NCI-H1092 (cell line): ENCODE results near the gene TMPRSS6.

Experiments
- DNase-seq: peaks from one replicate; lab custom pipeline; 2025; lab: John Stamatoyannopoulos, UW

The TMPRSS6 gene

DNA sequence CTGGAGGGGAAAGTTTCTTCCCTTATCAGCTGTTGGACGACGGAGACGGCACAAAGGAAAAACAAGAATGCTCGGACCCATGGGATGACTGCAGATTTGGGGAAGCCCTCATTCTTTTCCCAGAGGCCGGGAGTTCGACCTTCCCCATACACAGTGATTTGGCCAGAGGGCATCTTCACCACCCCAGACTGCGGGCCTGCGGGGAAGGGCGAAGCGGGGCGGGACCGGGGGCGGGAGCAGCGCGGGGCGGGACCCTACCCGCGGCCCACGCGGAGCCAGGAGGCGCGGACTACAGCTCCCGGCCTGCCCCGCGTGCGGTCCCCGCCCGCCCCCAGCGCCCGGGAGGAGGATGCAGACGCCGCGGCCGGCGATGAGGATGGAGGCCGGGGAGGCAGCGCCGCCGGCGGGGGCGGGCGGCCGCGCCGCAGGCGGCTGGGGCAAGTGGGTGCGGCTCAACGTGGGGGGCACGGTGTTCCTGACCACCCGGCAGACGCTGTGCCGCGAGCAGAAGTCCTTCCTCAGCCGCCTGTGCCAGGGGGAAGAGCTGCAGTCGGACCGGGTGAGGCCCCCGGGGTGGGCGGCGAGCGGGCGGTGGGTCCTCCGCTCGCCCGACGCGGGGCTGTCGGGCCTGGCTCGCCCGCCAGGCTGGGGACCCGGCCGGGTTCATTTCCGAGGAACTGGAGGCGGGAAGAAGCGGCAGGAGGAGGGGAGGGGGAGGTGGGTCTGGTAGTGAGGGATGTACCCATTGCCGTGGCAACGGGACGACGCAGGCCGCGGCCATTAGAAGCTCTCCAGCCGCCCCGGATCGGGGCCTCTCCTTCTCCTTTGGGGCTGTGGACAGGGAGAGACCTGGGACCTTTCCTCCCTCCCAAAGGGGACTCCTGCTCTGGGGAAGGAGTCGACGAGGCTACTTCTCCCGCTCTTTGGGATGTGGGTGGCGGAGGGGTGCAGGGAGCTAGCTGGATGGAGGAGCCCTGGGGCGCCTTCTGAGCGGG lies 57.8 kb downstream of the TMPRSS6 start, which contains the start of gene KCTD17:
Gene KCTD17 (plus strand): TSS at position 352 of the 995 bp plus-strand sequence. CDS start 19 bp downstream, at position 371.
- peak; percentile 24 for DNase-seq

DNA sequence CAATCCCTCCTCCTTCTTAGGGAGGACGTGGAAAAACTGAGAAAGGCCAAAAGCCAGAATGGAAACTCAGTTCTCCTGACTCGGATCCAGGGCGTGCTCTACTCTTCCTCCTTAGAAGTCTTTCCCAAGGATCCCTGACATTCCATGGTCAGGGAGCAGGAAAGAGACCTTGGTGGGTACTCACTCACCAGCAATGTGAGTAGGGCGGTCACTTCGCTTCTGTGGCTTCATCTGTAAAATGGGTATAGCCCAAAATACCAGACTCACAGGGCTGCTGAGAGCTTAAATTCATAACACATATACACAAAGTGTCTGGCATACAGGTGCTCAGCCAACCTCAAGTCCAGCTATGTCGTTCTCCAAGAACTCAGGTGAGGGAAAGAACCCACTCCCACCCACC lies 58.6 kb downstream of the TMPRSS6 start:
- DNase-seq, result no peak

DNA sequence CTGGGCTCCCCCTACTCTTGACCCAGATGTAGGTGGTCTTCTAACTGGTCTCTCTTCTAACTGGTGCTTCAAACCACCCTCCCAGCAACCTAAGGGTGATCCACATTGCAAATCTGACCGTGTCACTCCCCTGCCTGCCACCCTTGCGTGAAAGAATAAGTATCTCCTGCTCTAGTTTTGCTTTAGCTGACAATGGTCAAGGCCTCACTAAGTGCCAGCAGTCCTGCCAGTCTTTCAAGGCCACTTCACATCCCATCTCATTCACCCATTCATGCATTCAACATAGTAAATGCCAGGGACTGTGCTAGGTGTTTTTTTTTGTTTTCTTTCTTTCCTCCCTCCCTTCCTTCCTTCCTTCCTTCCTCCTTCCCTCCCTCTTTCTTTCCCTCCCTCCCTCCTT lies 60.3 kb downstream of the TMPRSS6 start:
- no peak for DNase-seq

DNA sequence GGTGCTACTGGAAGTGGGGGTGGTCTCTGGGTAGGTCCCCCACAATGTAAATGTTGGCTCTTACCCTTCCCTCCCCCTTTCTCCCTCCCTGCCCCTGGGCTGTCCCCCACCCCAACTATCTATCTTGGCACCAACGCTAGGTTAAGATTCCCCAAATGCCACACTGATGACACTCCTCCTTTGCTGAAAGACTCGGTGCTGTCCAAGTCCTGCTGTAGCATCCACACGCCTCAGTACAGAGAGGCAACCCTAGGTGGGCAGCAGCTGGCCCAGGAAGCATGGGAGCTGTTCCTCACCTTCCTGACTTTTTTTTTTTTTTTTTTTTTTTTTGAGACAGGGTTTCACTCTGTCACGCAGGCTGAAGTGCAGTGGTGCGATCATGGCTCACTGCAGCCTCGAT lies 61.4 kb downstream of the TMPRSS6 start:
- DNase-seq, result no peak

DNA sequence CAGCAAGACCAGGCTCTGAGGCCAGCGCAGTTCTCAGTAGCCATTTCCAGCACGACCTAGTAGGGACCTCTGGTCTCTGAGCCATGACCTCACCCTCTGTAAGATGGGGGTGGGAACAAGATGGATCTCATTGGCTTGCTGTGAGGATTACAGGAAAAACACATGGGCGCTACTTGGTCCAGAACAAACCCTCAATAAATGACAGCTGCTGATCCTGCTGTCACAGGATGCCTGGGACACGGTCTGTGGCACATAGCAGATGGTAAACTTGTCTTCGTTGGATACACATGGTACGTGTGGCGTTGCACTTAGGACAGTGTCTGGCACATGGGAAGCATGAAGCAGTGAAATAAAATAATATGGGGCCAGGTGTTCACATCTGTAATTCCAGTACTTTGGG lies 62.5 kb downstream of the TMPRSS6 start:
- DNase-seq, result no peak

DNA sequence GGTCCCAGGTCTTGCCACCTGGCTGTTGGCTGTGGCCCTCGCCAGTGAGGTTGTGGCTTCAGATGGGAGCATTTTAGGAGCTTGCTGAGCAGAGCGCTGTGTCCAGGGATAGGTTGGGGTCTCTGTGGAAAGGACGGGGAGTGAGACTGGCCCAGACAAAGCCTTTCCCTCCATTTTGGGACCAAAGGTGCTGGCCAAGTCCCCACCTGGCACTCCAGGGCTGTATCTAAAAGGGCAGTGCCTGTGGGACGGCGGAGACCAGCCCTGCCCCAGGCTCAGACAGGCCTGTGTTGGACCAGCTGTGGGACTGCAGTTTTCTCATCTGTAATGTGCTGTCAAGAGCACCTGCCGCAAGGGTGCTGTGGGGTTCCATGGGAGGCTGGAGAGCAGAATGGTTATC lies 62.9 kb downstream of the TMPRSS6 start:
- no peak for DNase-seq

DNA sequence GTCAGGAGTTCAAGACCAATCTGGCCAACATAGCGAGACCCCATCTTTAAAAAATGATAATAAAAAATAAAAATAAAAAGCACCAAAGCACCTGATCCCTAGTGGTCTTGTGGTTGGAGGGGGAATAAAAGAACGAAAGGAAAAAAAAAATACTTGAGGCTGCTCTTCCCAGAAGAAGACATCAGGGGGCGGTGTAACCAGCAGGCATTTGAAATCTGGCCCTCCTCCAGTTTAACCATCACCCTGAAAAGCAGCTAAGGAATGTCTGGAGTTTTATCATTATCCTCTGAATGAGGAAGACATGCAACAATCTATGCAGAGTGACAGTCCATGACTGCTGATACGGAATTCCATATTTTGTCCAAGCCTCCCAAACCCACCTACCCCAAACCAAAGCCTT lies 63.6 kb downstream of the TMPRSS6 start:
- DNase-seq, result no peak

DNA sequence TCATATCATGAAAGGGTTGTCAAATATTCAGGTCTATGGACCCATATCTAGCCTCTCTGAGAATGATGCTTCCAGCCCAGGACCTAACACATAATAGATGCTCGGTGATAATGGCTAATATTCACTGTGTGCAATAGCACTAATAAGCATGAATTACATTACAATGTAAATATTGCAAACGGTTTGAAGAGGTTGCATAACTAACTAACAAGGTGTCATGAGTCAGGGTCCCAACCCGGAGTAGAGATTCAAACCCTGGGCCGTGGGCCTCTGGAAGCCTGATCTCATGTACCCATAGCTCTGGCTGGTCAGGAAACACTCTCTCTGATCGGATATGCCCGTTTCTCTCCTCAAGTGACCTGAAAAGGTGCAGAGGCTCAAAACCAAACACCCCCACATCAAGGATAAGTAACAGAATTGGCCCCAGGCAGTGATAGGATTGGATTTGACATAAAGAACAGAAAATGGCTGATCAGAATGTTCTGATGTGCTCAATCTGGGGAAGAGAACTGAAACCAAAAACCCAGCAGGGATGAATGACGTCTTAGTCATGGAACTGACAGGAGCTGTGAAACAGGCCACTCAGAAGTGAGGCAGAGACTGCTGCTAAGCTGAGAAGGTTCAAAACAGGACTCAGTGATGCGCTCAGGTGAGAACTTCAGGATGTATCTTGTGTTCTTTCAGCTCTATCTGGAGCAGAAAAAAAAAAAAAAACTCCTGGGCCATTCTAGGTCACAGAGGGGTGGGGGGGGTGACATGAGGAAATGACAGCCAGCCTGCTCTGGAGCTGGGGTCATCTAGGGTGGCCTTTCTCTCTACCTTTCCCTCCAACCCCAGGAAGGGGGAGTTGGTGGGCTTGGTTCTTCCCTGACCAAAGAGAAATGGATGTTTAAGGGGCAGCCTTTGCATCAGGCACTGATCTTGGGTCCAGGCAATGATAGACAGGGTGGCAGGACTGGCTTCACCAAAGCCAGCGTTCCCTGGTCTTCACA lies 64.6 kb downstream of the TMPRSS6 start:
- no peak for DNase-seq

DNA sequence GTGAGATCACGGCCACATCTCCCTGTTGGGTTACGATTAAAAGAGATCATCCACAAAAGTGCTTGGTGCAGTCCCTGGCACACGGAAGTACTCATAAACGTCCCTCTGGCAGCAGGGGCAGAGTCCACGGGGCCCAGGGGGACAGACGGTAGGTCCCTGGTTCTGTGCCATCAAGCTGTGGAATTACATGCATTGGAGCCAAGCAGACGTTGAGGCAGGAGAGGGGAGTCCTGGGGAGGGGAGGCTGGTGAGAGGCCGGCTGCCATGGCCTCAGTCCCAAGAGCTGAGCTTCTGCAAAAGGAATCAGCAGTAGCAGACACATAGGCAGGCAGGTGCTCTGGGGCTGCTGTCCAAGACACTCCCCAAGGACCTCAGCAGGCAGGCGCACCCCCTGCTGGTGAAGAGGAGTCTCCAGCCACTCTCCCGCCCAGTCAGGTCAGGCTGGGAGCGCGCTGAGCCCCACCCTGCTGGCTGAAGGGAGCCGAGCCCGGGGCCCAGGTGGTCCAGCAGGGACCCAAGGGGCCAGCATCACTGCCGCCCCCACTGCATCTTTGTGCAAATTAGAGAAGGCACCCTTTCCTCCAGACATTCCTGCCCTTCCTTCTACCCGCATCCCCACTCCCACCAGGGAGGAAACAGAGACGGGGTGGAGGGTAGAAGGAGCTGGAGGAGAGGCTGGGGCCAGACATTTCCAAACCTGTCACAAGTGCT lies 65.5 kb downstream of the TMPRSS6 start:
- DNase-seq, result peak; percentile 69

DNA sequence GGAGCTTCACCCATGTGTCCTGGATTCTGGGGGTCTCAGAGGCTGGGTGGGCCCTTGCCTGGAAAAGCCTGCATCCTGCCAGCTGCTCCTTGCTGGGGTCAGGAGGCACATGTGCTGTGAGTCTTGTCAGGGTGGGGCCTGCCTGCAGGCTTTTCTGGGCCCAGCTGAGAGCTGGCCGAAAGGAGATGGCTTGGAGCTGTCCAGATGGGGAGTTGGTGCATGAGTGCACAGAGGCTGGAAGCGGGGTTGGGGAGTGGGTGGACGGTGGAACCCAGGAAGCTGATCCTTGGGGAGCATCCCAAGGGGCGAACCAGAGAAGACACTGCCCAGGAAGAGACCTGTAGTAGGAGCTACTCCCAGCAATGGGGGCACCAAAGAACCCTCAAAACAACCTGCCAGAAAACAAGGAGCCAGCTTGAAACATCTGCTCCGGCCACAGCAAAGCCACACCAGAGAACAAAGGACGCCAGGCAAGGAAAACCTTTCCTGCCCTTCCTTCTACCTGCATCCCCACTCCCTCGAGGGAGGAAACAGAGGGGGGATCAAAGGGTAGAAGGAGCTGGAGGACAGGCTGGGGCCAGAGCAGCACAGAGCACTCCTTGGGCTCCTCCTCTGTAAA lies 66.2 kb downstream of the TMPRSS6 start:
- DNase-seq, result no peak

DNA sequence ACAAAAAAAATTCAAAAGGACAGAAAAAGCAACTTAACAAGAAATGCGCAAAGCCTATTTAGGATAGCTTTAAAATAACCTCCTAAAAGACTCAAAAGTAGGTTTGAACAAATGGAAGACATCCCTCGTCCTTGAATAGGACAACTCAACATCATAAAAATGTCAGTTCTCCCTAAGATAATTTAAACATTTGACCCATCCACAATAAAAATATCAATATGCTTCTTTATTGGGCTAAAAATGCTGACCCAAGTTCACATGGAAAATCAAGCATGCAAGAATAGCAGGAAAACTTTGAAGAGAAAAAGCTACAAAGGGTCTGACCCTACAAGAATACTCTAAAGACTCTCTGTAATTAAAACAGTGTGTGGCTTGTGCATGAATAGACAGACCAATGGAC lies 70.0 kb downstream of the TMPRSS6 start:
- no peak for DNase-seq

DNA sequence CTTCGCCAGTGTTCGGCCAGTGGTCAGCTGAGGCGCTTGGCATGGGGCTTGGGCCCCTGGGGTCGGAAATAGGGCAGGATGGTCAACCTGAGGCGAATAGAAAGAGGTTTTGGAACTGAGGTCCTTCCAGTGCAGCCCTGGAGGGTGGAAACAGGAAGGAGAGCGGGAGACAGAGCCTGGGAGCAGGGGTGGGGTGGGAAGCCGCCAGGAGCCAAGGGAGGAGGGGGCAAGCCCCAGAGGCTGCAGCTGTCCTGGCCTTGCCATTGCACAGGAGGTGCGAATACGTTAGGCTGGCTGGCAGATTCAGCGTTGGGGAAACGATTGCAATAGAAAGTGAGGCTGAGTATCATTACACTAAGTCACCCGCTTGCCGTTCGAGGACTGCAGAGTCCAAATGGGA lies 71.8 kb downstream of the TMPRSS6 start:
- no peak for DNase-seq

DNA sequence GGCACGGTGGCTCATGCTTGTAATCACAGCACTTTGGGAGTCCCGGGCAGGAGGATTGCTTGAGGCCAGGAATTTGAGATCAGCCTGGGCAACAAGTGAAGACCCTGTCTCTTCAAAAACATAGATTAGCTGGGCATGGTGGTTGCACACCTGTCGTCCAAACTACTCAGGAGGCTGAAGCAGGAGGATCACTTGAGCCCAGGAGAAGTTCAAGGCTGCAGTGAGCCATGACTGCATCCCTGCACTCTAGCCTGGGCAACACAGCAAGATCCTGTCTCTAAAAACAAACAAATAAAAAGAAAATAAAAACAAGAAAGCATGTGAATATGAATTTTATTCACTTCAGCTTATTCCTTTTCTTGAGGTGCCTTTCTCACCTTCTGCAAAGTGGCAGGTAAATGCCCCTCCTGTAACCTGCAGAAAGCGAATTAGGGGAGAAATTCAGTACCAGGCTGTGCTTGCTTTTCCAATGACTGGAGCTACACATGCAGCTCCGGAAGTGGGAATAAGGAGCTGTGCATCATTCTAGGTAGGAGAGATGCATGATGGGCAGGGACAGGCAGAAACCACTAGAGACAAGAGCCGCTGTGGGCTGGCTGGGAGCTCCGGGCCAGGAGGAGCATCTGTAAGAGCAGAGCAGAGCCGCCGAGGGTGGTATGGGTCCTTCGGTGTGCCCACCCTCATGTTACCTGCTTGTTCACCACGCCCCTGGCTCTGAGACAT lies 72.7 kb downstream of the TMPRSS6 start:
- no peak for DNase-seq

DNA sequence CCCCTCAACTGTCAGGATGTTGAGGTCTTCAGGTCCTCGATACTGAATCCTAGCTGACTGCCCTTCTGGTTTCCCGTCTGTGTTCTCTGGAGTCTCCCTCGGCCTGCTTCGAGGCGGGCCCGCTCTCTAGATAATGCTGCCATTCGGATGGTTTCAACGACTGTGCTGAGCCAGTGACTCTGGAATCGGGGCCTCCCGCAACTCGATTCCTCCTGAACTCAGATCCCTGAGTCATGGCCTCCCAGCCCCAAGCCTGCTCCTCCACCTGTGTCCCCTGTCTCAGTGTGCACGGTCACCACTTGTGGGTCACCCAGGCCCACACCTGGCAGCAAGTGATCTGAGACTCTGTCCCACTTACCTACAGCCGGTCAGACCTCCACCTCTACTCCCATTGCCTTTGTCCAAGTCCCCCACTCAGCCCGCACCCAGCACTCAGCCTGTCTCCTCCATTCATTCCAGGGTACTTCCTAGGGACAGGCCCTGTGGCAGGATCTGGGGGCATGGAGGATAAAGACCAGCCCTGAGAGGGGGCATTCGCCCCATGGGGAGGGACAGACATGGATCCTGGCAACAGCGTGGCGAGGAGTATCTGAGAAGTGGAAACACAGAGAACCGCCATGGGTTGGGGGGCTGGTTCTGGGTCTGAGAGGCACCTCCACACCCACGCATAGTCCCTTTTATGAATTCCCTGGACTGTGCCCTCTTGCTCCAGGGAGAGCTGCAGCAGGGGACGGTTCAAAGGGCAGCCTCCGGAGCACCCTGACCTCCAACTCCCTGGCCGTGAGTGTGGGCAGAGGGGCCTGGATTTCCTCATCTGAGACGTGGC lies 75.7 kb downstream of the TMPRSS6 start:
- DNase-seq, result no peak

DNA sequence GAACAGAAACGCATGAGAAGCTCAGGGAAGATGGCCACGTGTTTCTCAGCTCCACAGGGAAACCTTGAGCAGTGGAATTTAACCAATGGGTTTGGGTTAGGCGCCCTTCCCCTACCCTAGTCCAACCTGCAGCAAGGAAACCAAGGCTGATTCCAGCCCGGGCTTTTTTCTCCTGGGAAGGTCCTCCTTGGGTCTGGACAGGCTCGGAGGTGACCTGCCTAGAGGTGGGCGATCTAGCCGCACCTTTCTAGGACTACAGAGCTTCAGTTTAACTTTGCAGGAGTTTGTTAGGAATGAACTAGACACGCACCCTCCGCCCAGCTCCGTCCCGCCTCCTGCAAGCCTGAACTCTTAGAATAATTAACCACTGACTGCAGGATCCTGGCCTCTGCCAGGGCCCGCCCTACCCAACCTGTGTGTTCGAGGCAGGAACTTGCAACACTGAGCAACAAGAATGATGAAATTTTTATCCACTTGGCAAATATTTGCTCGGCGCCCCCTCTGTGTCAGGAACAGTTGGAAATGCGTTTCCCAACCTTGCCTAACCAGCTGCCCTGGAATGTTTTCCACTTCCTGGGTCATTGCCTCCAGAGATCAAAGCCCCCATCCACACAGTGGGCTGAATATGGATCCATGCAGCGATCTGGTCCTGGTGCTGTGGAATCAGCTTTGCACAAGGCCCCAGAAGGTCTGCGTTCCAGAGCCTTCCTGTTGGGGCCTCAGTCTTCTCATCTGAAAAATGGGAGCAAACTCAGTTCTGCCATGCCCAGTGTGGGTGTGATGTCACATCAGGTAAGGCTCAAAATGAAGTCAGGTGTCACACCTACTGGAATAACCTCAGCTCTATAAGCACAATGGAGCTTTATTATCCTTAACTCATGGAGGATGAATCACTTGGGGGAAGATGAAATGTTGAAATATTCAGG lies 76.7 kb downstream of the TMPRSS6 start:
- DNase-seq, result no peak

DNA sequence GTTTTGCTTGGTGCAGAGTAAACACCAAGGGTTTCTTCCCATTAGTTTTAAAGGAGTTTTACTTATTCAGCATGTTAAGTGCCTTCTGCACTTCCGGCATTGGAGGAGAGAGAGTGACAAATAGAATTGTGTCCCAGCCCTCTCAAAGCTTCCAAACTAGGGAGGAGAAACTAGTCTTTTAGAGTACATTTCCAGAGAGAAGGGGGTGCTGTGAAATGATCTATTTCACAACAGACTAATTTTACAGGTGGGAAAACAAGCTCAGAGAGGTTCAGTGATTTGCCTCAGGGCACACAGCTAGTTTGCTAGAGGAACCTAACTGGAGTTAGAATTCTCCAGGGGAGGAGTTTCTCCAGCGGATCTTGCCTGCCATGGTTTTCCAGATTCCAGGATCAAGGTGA lies 77.4 kb downstream of the TMPRSS6 start:
- no peak for DNase-seq

DNA sequence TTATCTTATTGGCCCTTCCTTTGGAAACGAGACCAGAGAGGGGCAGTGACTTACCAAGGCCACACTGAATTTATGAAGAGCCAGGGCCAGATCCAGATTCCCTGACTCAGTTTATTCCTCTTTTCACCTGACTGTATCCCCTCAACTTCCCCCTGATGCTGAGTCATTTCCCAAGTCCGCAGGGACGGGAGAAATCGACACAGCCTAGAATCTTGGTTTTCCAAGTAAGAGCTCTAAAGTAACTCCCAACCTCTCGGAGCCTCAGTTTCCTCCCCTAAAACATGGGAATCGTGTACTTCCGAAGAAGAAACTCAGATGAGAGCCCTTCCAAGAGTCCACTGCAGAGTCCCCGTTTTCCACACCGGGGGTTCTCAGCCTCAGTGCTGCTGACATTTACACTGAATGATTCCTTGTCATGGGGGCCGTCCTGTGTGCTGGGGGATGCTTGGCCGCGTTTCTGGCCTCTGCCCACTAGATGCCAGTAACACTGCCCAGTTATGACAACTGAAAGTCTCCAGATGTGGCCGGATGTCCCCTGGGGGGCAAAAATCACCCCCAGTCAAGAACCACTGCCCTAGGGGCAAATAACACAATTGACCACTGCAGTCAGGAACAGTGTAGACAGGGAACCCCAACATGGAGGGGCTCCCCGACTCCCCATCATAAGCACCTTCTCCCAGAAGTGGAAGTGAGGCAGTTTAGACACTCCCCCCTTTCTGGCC lies 78.8 kb downstream of the TMPRSS6 start:
- DNase-seq, result no peak
